Measurements from ENCODE around the gene AP1G1.

The AP1G1 gene

DNA sequence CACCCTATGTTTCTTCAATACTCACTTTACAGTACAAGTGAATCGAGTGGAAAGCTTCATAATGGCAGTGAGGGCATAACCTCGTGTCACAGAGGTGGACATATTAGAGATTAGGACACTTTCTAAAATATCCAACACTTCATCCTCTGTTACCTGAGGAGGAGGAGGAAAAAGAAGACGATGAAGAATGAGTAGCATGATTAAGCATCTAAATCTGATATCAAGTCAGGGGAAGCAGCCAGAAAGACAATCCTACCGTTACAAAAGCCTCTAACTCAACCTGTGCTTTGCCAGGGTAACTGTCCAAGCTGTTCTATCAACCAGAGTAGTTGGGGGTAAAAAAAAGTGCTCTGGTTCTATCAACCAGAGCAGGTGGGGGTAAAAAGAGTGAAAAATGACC is 60.4 kb downstream of the AP1G1 start:
- DNase-seq = no peak

GRCh38 chr16:71746442-71747046 is 62.1 kb downstream of the AP1G1 start:
- DNase-seq = no peak

DNA sequence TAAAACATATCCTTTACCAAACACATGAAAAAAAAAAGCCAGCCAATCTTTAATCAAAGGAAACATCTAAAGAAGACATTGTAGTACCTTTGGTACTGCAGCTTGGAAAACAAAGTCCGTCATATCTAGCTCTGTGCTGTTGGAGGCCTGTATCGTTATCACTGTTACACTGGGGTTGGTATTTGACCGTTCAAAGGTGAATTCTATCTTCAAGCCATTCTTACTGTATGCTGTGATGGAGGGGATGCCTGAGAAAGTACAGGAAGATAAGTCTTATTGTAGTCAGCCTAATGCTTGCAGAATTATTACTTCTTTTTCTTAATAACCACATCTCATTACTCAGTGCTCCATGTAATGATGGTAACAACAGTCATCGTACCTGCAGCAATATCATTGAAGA is 69.8 kb downstream of the AP1G1 start:
- no peak for DNase-seq

GRCh38 chr16:71737501-71737900 is 71.1 kb downstream of the AP1G1 start:
- no peak for DNase-seq

GRCh38 chr16:71734511-71734910 is 74.1 kb downstream of the AP1G1 start:
- no peak for DNase-seq

- no peak for DNase-seq
These were observed 76.0 kb downstream of the AP1G1 start for GRCh38 chr16:71732587-71732986.

- DNase-seq = no peak
These were observed 80.9 kb downstream of the AP1G1 start for GRCh38 chr16:71727551-71728324.

DNA sequence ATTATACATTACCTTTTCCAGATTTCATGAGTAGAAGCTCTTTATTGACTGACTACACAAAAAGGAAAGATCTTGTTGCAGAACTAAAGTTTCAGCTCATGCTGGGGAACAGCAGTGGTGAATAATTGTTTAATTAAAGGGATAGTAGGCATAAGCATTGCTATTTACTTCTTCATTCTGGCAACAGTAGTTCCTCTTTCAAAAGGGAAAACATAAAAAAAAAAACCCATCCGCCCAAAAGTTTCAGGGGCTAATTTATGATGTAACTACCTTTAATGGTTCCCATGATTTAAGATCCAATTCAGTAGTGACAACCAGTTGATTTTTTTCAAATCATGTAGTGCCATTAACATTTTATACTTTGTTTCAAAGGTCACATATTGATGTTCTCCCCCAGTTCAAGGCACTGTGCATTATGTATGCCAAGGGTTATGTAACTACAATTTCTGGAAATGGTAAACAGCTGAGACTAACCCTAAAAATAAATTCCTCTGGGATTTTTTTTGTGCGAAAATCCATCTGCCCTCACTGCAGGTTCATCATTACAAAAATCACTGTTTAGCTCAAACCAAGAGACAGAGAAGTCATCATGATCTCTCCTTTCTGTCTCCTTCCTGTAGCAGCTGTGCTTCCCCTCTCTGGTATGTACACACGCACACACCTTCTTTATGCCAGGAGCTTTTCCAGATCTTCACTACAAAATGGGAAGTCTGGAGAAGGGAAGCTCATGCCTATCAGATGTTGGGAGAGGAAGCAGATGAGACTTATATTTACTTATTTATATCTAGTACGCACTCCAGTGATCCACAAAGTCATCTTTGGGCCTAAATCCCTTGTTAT is 81.9 kb downstream of the AP1G1 start:
- DNase-seq = no peak

DNA sequence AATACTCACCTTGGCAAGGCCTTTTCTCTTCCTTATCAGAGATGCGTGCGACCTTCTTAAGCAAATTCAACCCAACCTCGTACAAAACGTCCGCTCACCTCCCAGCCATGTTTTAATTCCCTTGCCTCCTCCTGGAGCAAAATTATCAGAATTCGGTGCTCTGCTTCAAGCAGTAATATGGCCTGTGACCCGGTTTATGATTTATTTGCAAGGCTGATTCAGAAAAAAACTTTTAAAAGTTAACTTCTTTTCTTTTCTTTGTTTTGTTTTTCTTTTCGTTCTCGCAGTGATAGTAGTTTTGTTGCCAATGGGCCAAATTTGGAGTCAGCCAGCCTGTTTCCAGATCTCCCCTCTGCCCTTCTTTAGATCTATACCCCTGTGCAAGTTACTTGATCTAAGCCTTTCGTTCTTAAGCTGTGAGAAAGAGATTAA is 84.3 kb downstream of the AP1G1 start, which contains the start of gene PHLPP2:
TSS of gene PHLPP2 (minus strand) at position 382 of the 432 bp plus-strand sequence. CDS start 9,906 bp downstream, outside the sequence.
- DNase-seq = no peak

DNA sequence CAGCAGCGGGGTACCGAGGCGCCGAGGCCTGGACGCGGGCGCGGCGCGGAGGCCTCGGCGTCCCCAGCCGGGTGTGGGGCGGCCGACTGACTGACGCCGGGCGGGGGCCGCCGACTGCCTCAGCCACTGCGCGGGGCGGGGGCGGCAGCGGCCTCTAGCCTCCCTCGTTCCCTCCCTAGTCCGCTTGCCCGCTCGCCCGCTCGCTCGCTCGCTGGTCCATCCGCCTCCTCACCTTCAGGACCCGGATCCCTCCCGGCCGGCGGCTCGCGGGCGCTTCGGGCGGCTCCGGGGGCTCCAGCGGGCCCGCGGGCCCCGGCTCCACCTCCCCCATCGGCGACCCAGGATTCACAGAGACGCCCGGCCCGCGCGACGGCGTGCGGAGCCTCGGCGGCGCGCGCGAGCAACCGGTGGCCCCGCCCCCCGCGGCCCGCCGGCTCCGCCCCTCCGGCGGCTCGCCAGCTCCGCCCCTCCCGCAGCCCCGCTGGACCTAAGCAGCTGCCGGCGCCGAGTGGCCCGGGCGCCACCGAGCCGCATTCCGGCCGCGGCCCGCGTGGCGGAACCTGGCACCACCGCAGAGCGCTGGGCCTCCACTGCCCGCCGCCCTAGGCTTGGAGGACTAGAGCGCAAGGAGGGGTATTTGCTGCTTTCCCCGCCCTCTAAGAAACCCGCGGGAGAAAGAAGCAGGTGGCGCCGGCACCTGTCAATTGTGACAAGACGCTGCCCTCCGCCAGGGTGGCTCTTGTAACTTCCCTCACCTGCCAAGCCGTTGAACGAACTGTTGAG is 84.9 kb downstream of the AP1G1 start:
- DNase-seq = peak; percentile 93

- peak; percentile 88 for DNase-seq
These were observed 85.7 kb downstream of the AP1G1 start for GRCh38 chr16:71722801-71723536.

DNA sequence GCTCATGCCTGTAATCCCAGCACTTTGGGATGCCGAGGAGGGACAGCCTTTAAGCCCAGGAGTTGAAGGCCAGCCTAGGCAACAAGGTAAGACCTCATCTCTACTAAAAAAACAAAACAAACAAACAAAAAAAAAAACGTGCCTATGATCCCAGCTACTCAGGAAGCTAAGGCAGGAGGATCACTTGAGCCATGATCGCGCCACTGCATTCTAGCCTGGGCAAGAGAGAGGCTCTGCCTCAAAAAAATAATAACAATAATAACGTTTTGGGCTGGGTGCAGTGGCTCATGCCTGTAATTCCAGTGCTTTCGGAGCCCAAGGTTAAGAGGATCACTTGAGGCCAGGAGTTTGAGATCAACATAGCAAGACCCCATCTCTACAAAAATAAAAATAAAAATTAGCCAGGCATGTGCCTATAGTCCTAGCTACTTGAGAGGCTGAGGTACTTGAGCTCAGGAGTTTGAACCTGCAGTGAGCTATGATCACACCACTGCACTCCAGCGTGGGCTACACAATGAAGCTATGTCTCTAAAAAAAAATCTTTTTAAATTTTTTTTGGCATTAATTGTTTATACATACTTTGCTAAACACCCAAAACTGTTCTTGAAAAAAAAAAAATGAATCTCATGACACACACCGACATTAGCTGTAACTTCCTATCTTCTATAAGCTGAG is 87.4 kb downstream of the AP1G1 start:
- DNase-seq = no peak

- no peak for DNase-seq
These were observed 96.1 kb downstream of the AP1G1 start for GRCh38 chr16:71712501-71712900.

- no peak for DNase-seq
These were observed 96.8 kb downstream of the AP1G1 start for GRCh38 chr16:71711789-71712188.

- no peak for DNase-seq
These were observed 99.3 kb downstream of the AP1G1 start for GRCh38 chr16:71709229-71709781.

GRCh38 chr16:71708696-71709095 is 99.9 kb downstream of the AP1G1 start:
- no peak for DNase-seq

DNA sequence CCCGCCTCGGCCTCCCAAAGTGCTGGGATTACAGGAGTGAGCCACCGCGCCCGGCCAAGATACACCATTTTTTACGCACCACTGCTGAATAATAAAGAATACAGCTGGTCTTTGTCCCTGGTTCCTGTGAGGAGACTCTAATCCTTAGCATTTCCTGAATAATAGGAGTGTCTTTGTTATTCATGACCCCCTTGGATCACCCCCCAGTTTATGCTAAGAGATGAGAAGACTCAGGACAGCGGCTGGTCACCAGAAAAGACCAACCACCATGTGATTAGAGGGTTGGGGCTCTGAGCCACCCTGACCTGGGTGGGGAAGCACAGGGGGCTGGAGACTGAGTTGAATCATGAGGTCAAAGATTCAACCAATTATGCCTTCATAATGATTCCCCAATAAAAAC is 101.4 kb downstream of the AP1G1 start:
- no peak for DNase-seq

DNA sequence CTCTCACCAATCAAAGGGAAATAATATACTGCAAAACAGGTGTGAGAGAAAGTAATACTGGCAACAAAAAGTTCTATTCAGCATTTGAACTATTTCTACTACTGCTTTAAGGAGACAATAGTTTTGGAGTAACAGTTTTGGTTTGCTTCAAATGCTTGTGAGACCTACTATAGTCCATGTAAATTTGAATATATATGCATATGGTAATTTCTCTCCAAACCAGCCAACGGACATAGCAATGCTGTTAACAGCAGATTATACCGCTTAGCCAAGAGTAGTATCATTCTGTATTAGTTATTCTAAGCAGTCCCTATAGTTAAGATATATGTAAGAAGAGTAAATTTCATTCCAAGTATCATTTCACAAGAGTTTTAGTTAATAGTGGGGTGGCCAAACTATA is 102.6 kb downstream of the AP1G1 start:
- no peak for DNase-seq

DNA sequence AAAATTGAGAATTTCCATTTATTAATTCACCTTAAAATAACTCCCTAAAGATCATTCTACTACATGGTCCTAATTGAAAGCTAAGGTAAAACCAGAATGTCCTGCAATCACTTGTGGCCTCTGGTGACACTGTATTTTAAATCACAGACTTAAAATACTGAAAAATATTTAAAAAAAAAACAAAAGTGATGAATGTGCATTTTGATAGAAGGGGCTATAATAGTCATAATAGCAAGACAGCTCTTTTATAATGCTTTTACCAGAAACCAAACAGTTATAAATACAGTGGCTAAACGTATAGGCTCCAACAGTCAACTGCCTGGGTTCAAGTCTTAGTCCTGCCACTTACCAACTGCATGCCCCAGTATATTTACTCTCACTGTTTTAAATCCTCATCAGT is 105.3 kb downstream of the AP1G1 start:
- DNase-seq = no peak

GRCh38 chr16:71700831-71701230 is 107.8 kb downstream of the AP1G1 start:
- no peak for DNase-seq

- DNase-seq = no peak
These were observed 110.1 kb downstream of the AP1G1 start for GRCh38 chr16:71698491-71698890.

Measured in activated effector memory CD4-positive, alpha-beta T cell treated with anti-CD3 and anti-CD28 coated beads, Interleukin-2, amount 50 U/mL, for 16 hours (primary cell).